C4-2B (cell line): Measurements from ENCODE around the gene ABHD12.

Experiments used
- CTCF ChIP-seq: fragments of 450-650 bp; conservative IDR thresholded peaks from 2 replicates; pipeline ENCODE4 v1.5.1; 2017; ENCODE audit warnings: mild to moderate bottlenecking
- ZFX ChIP-seq: fragments of 450-650 bp; IDR thresholded peaks from 2 replicates; pipeline ENCODE4 v1.6.1; 2017

- no peak for TF ChIP-seq CTCF
- TF ChIP-seq ZFX, result no peak
Observed at GRCh38 chr20:25346349-25346748, 44.3 kb downstream of the ABHD12 start.
